Measurements from ENCODE around the gene CTR9.

- TF ChIP-seq BRCA1 (IDR thresholded peaks at IDR 0.05; ENCODE audit: low read depth, low read length): no peak
- TF ChIP-seq POLR2AphosphoS5 (IDR thresholded peaks at IDR 0.05; ENCODE audit: low read depth, low read length): no peak
- no peak for TF ChIP-seq KDM1A (IDR thresholded peaks at IDR 0.05; ENCODE audit: borderline replicate concordance, low read length)
Observed at GRCh38 chr11:10824888-10825287, 73.8 kb downstream of the CTR9 start.

Data from H1 (cell line).